ENCODE data around the gene TSTD1. TPM values are rescaled to one million over a fixed set of nuclear protein-coding genes. Genes with fewer than 3 reads are reported as not detected.
"Not testable (repeated sequence)": the region's sequence is repeated elsewhere in the genome, so short reads cannot be mapped to it uniquely, and the experiment has no call there.

TSTD1 gene
- total RNA-seq, 4 donors from 2014 or later: 15.7 to 46.9 (median 37.4) TPM

DNA sequence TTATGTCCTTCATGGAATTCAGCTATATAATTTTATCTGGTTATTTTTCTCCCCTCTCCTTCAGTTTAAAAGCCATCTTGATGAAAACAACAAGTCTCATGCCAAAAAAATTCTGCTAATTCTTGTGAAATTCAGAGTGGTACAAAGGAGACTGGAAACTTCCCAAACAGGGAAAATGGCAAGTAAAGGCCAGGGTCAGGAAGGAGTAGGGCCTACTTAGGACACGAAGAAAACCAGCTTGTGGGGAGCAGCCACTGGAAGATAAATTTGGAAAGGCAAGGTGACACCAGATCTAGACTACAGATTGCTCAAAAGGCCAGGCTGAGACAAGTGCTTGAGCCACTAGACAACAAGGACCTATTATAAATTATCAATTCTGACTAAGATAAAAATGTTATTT, 6.4 kb downstream of the TSTD1 start:
- TF ChIP-seq POLR2A (IDR thresholded peaks at IDR 0.05) (no peak), EP300 (IDR thresholded peaks at IDR 0.05) (no peak)
- TF ChIP-seq, protein P1, sequence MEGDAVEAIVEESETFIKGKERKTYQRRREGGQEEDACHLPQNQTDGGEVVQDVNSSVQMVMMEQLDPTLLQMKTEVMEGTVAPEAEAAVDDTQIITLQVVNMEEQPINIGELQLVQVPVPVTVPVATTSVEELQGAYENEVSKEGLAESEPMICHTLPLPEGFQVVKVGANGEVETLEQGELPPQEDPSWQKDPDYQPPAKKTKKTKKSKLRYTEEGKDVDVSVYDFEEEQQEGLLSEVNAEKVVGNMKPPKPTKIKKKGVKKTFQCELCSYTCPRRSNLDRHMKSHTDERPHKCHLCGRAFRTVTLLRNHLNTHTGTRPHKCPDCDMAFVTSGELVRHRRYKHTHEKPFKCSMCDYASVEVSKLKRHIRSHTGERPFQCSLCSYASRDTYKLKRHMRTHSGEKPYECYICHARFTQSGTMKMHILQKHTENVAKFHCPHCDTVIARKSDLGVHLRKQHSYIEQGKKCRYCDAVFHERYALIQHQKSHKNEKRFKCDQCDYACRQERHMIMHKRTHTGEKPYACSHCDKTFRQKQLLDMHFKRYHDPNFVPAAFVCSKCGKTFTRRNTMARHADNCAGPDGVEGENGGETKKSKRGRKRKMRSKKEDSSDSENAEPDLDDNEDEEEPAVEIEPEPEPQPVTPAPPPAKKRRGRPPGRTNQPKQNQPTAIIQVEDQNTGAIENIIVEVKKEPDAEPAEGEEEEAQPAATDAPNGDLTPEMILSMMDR (IDR thresholded peaks at IDR 0.05): no peak

DNA sequence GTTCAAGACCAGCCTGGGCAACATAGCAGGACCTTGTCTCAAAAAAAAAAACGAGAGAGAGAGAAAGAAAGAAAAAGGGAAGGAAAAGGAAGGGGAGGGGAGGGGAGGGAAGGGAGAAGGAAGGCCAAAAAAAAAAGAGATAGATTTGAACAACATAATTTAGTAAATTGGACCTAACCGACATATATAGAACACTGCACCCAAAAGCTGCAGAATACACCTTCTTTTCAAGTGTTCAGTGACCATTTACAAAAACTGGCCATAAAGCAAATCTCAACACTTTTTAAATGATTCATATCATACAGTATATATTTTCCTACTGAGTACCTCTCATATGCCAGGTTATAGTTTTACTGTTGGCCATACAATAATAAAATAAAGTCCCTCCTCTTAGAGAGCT, 6.9 kb downstream of the TSTD1 start:
- TF ChIP-seq, protein P1 (IDR thresholded peaks at IDR 0.05): no peak
- TF ChIP-seq EP300 (IDR thresholded peaks at IDR 0.05): no peak
- TF ChIP-seq POLR2A (IDR thresholded peaks at IDR 0.05): no peak
- no peak for DNase-seq (ENCODE audit: low spot score in 2 of 2)
- WGBS, 2 donors: 68 to 71% methylated on average over 2 of the region's 2 CpGs

More for the DNA sequence above, 6.4 kb downstream of the TSTD1 start:
- no peak for DNase-seq (ENCODE audit: low spot score in 2 of 2)
- H3K36me3 ChIP-seq: no peaks in the 10 kb centered on the region
- H3K27ac ChIP-seq: peak overlapping the region in 2 of 4 donors; percentile 29 to 31
- H3K4me3 ChIP-seq: no peak overlapping the region
- no peaks in the 10 kb centered on the region for H3K27me3 ChIP-seq
- H3K4me1 ChIP-seq: peaks cover 0 to 8% (median 2%) of the 10 kb centered on the region in 4 donors
- WGBS, 2 donors: 44 to 45% methylated on average over 1 of the region's 1 CpG
- H3K9me3 ChIP-seq: no peaks in the 10 kb centered on the region

DNA sequence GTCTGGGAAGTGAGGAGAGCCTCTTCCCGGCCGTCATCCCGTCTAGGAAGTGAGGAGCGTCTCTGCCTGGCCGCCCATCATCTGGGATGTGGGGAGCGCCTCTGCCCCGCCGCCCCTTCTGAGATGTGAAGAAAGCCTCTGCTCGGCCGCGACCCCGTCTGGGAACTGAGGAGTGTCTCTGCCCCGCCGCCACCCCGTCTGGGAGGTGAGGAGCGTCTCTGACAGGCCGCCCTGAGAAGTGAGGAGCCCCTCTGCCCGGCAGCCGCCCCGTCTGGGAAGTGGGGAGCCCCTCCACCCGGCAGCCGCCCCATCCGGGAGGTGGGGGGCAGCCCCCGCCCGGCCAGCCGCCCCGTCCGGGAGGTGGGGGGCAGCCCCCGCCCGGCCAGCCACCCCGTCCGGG, 9.3 kb downstream of the TSTD1 start:
- not testable (repeated sequence) for H3K4me3 ChIP-seq; DNase-seq (ENCODE audit: low spot score in 2 of 2); H3K4me1 ChIP-seq; H3K9me3 ChIP-seq; H3K27ac ChIP-seq; H3K27me3 ChIP-seq; H3K36me3 ChIP-seq
- WGBS, 2 donors: 97% methylated on average over 17 to 28 of the region's 32 CpGs

More for the DNA sequence above, 6.9 kb downstream of the TSTD1 start:
- H3K36me3 ChIP-seq: no peaks in the 10 kb centered on the region
- no peak overlapping the region for H3K4me3 ChIP-seq
- peak overlapping the region in 1 of 4 donors; percentile 12 for H3K27ac ChIP-seq
- H3K4me1 ChIP-seq: peaks cover 0 to 8% (median 2%) of the 10 kb centered on the region in 4 donors
- H3K27me3 ChIP-seq: no peaks in the 10 kb centered on the region
- H3K9me3 ChIP-seq: no peaks in the 10 kb centered on the region

DNA sequence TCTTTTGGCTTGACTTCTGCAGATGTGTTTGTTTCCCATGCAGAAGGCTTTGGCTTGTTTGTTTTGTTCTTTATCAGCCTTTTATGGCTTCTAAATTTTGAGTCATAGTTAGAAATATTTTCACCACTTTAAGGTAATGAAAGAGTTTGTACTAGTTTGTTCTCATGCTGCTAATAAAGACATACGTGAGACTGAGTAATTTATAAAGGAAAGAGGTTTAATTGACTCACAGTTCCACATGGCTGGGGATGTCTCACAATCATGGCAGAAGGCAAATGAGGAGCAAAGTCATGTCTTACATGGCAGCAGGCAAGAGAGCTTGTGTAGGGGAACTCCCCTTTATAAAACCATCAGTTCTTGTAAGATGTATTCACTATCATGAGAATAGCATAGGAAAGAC, 11.8 kb downstream of the TSTD1 start:
- H3K9me3 ChIP-seq; H3K27me3 ChIP-seq; H3K36me3 ChIP-seq; H3K27ac ChIP-seq; DNase-seq (ENCODE audit: low spot score in 2 of 2); H3K4me3 ChIP-seq; H3K4me1 ChIP-seq: not testable (repeated sequence)
- WGBS, 2 donors: 55 to 78% methylated on average over 1 of the region's 1 CpG

DNA sequence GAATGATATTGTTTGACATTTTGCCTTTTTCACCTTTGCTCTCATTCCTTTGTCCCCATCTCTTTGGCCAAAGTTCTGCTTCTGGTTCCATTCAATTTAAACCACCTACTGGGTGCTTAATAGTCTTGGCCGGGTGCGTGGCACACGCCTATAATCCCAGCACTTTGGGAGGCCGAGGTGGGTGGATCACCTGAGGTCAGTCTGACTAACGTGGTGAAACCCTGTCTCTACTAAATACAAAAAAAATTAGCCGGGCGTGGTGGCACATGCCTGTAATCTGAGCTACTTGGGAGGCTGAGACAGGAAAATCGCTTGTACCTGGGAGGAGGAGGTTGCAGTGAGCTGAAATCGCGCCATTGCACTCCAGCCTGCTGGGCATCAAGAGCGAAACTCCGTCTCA, 16.3 kb downstream of the TSTD1 start:
- Histone ChIP-seq H3K4me1 (peaks cover 0 to 16% (median 7%) of the 10 kb centered on the region in 4 donors), H3K27me3 (peaks cover 0 to 44% of the 10 kb centered on the region in 2 donors)
- WGBS, 2 donors: 87 to 90% methylated on average over 12 of the region's 12 CpGs
- not testable (repeated sequence) for DNase-seq (ENCODE audit: low spot score in 2 of 2); H3K4me3 ChIP-seq; H3K9me3 ChIP-seq; H3K36me3 ChIP-seq; H3K27ac ChIP-seq

DNA sequence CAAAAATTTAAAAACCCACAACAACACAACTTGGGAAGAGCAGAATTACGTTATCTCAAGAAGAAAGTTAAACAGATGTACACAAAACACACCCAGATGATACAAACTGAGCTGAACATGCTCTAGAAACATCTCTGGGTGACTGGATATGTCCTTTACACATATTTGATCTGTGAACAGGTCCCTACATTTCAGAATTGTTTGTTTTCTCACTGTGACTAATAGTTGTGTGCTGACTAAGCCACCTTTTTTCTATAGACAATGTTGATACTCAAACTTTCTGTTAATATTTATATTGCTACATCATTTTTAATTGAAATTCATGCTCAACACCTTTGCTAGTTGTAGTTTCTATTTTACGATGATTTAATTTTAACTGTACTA, 16.8 kb downstream of the TSTD1 start:
- no peak for TF ChIP-seq POLR2A (IDR thresholded peaks at IDR 0.05)
- TF ChIP-seq, protein P1 (IDR thresholded peaks at IDR 0.05): no peak
- TF ChIP-seq EP300 (IDR thresholded peaks at IDR 0.05): no peak
- 84 to 85% methylated on average over 2 of the region's 2 CpGs for WGBS, 2 donors
- DNase-seq (ENCODE audit: low spot score in 2 of 2): no peak
- no peaks in the 10 kb centered on the region for H3K9me3 ChIP-seq
- H3K4me3 ChIP-seq: no peak overlapping the region
- no peaks in the 10 kb centered on the region for H3K36me3 ChIP-seq
- H3K27ac ChIP-seq: peak overlapping the region in 1 of 4 donors; percentile 85
- H3K27me3 ChIP-seq: peaks cover 0 to 44% of the 10 kb centered on the region in 2 donors
- H3K4me1 ChIP-seq: peaks cover 0 to 16% (median 7%) of the 10 kb centered on the region in 4 donors
